Trophoblast cell (in vitro differentiated cells and primary cell): ENCODE measurements around the gene FOXL1.

Experiments used
- DNase-seq, 2 donors: peaks; one replicate each; pipeline ENCODE4 v3.0.0-alpha.2; 2016
- H2AFZ ChIP-seq: 2 replicates; pipeline ENCODE4 v1.6.1; 2013; ENCODE audit warnings: low read length, moderate library complexity, mild to moderate bottlenecking; ENCODE audit not compliant: insufficient read depth, poor library complexity
- H2AK5ac ChIP-seq: 2 replicates; pipeline ENCODE4 v1.6.1; 2013; ENCODE audit warnings: mild to moderate bottlenecking, low read length
- H2BK120ac ChIP-seq: 2 replicates; pipeline ENCODE4 v1.6.1; 2013; ENCODE audit warnings: low read length, mild to moderate bottlenecking, moderate library complexity; ENCODE audit not compliant: insufficient read depth, poor library complexity
- H2BK12ac ChIP-seq: 2 replicates; pipeline ENCODE4 v1.6.1; 2013; ENCODE audit warnings: mild to moderate bottlenecking, low read length, moderate library complexity
- H2BK5ac ChIP-seq: 2 replicates; pipeline ENCODE4 v1.6.1; 2013; ENCODE audit warnings: low read length, low read depth, moderate library complexity, mild to moderate bottlenecking; ENCODE audit not compliant: poor library complexity
- H3K14ac ChIP-seq: 2 replicates; pipeline ENCODE4 v1.6.1; 2013; ENCODE audit warnings: mild to moderate bottlenecking, low read length
- H3K18ac ChIP-seq: 2 replicates; pipeline ENCODE4 v1.6.1; 2013; ENCODE audit warnings: mild to moderate bottlenecking, low read length
- H3K23ac ChIP-seq: 2 replicates; pipeline ENCODE4 v1.6.1; 2013; ENCODE audit warnings: low read length
- H3K27ac ChIP-seq: 2 replicates; pipeline ENCODE4 v1.5.1; 2013; ENCODE audit warnings: low read depth, mild to moderate bottlenecking, inconsistent platforms, low read length, moderate library complexity
- H3K27me3 ChIP-seq: 2 replicates; pipeline ENCODE4 v1.6.1; 2013; ENCODE audit warnings: inconsistent platforms, mild to moderate bottlenecking, low read length, moderate library complexity; ENCODE audit not compliant: insufficient read depth
- H3K36me3 ChIP-seq, 2 experiments: 1 replicate in 1 of 2; 2 replicates in 1 of 2; pipeline ENCODE4 v1.6.1; 2013; ENCODE audit warnings: low read length in 2 of 2, mild to moderate bottlenecking in 2 of 2, moderate library complexity in 1 of 2; ENCODE audit not compliant: insufficient read depth in 2 of 2, control insufficient read depth in 1 of 2
- H3K4ac ChIP-seq: 2 replicates; pipeline ENCODE4 v1.6.1; 2013; ENCODE audit warnings: low read depth, mild to moderate bottlenecking, low read length, moderate library complexity
- H3K4me1 ChIP-seq, 2 experiments: 1 replicate in 1 of 2; 2 replicates in 1 of 2; pipeline ENCODE4 v1.6.1; 2013; ENCODE audit warnings: low read length in 2 of 2, mild to moderate bottlenecking in 2 of 2, moderate library complexity in 1 of 2; ENCODE audit not compliant: insufficient read depth in 2 of 2, control insufficient read depth in 1 of 2
- H3K4me2 ChIP-seq: 2 replicates; pipeline ENCODE4 v1.6.1; 2013; ENCODE audit warnings: inconsistent platforms, mild to moderate bottlenecking, low read length, moderate library complexity
- H3K4me3 ChIP-seq: 2 replicates; pipeline ENCODE4 v1.5.1; 2013; ENCODE audit warnings: mild to moderate bottlenecking, low read depth, low read length, inconsistent platforms
- H3K79me1 ChIP-seq: one replicate; pipeline ENCODE4 v1.6.1; 2013; ENCODE audit warnings: low read length
- H3K79me2 ChIP-seq: 2 replicates; pipeline ENCODE4 v1.6.1; 2013; ENCODE audit warnings: low read length, mild to moderate bottlenecking; ENCODE audit not compliant: control insufficient read depth, insufficient read depth, poor library complexity
- H3K9ac ChIP-seq: 2 replicates; pipeline ENCODE4 v1.6.1; 2013; ENCODE audit warnings: mild to moderate bottlenecking, low read length
- H3K9me3 ChIP-seq: 2 replicates; pipeline ENCODE4 v1.6.1; 2013; ENCODE audit warnings: low read depth, mild to moderate bottlenecking, control low read depth, inconsistent platforms, low read length; ENCODE audit not compliant: insufficient read depth
- H4K12ac ChIP-seq: 2 replicates; pipeline ENCODE4 v1.6.1; 2013; ENCODE audit warnings: low read depth, mild to moderate bottlenecking, low read length, moderate library complexity
- H4K8ac ChIP-seq: 2 replicates; pipeline ENCODE4 v1.6.1; 2013; ENCODE audit warnings: low read depth, mild to moderate bottlenecking, low read length, moderate library complexity
- H4K91ac ChIP-seq: one replicate; pipeline ENCODE4 v1.6.1; 2013; ENCODE audit warnings: low read depth, mild to moderate bottlenecking, low read length, moderate library complexity
- WGBS: extraction: QIAGEN DNeasy Blood & Tissue Kit; methylation state at CpG from one replicate; pipeline ENCODE4 v1.1.7; 2013; ENCODE audit warnings: missing lambda C conversion rate; ENCODE audit not compliant: insufficient read length, insufficient coverage; ENCODE audit errors: extremely low coverage; 5-methylcytosine and 5-hydroxymethylcytosine counted together

The FOXL1 gene

DNA sequence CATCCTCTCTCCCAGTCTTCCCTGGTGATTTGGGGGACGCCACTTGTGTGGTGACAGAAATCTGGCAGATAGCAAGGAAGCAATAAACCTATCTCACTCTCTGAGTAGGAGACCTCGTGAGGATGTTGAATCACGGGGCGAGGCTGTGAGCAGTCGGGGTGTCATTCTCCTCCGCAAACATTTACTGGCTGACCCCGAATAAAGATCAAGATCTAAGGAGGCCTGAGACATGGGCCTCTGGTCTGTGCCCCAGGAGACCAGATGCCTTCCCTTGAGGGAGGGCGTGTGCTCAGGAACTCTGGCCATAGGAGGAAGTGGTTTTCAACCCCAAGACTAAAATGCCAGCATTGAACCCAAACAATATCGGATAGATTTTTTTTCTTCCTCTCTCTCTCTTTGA, 53.1 kb downstream of the FOXL1 start:
- no CpG with 5 or more reads among the region's 9 CpGs for WGBS
- H2BK12ac ChIP-seq, result peak overlapping the region; percentile 1
- H3K9me3 ChIP-seq, result peaks cover 9% of the 10 kb centered on the region
- H3K79me2 ChIP-seq, result no peaks in the 10 kb centered on the region
- no peak overlapping the region for H3K4me2 ChIP-seq
- no peak overlapping the region for H4K12ac ChIP-seq
- H3K27ac ChIP-seq, result no peak overlapping the region
- no peak overlapping the region for H3K4ac ChIP-seq
- DNase-seq, result no peak
- H3K36me3 ChIP-seq, result no peaks in the 10 kb centered on the region
- no peak overlapping the region for H4K8ac ChIP-seq
- no peak overlapping the region for H4K91ac ChIP-seq
- no peak overlapping the region for H2BK5ac ChIP-seq
- no peak overlapping the region for H2AK5ac ChIP-seq
- no peak overlapping the region for H3K9ac ChIP-seq
- no peak overlapping the region for H3K23ac ChIP-seq
- H3K18ac ChIP-seq, result no peak overlapping the region
- no peaks in the 10 kb centered on the region for H3K27me3 ChIP-seq
- peaks cover 4 to 9% of the 10 kb centered on the region in 2 experiments for H3K4me1 ChIP-seq
- H3K79me1 ChIP-seq, result peaks cover 13% of the 10 kb centered on the region
- no peak overlapping the region for H2BK120ac ChIP-seq
- no peak overlapping the region for H2AFZ ChIP-seq
- no peak overlapping the region for H3K14ac ChIP-seq
- no peak overlapping the region for H3K4me3 ChIP-seq
